Colon (tissue), 2 donors: ENCODE data around the gene FBRS.
"Not testable (repeated sequence)": the region's sequence is repeated elsewhere in the genome, so short reads cannot be mapped to it uniquely, and the experiment has no call there.

Experiments used
- FAIRE-seq: peaks from 2 replicates; lab custom pipeline; 2012; peaks lifted over from hg19 to GRCh38; lab: Jason Lieb, UNC
- donor health status: control.
- donor health status: control.

Gene FBRS

DNA sequence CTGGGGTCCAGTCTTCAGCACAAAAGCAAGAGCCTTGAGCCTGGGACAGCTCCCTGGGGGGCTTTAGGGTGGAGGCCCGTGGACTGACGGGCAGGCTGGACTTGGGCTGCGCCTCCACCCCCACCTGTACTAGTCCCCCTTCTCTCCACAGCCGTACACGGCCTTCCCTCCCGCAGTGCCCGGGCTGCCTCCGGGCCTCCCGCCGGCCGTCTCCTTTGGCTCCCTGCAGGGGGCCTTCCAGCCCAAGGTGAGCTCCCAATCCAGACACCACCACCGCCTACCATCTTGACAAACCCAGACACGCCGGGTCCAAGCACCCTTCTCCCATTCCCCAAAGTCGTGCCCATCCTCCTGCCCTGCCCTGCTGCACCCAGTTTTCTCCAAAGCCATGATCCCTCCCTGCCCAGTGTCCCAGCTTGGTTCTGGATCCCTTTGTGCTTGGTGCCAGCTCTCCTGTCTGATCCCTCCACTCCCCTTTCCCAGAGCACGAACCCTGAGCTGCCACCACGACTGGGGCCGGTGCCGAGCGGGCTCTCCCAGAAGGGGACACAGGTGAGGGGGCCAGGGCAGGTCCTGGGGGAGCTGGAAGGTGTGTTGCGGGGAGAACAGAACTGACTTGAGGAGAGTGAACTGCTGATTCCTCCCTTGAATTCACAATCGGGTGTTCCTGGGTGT, 7.1 kb downstream of the FBRS start:
- no peak for FAIRE-seq

DNA sequence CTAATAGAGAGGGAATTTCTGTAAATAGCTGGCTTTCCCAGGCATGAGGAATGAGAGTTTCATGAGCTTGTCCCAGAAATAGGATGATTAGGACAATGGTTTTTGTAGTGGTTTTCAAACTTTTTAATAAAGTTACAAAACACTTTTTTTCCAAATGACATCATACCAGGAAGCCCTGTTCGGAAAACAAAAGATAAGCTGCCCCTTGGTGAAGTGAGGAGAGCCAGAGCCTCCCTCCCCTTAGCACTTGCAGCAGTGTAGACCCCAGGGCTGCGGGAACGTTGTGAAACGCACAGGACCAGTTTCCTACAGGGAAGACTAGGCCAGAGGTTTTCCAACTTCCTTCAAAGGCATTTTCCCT, 7.6 kb downstream of the FBRS start:
- no peak for FAIRE-seq

DNA sequence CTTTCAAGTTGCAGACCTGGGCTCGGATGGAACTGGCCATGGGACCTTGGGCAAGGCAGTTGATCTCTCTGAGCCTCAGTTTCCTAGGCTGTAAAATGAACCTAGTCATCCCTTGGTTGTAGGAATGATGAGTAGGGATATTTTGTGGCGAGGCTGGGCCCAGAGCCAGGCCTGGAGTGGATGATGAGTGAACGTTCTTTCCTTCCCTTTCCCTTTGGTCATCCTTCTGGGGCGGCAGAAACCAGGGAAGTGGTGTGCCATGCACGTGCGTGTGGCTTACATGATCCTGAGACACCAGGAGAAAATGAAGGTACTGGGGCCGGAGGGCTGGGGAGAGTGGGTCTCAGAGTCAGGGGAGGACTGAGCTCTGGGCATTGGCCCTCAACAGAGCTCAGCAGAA, 8.4 kb downstream of the FBRS start:
- no peak for FAIRE-seq

DNA sequence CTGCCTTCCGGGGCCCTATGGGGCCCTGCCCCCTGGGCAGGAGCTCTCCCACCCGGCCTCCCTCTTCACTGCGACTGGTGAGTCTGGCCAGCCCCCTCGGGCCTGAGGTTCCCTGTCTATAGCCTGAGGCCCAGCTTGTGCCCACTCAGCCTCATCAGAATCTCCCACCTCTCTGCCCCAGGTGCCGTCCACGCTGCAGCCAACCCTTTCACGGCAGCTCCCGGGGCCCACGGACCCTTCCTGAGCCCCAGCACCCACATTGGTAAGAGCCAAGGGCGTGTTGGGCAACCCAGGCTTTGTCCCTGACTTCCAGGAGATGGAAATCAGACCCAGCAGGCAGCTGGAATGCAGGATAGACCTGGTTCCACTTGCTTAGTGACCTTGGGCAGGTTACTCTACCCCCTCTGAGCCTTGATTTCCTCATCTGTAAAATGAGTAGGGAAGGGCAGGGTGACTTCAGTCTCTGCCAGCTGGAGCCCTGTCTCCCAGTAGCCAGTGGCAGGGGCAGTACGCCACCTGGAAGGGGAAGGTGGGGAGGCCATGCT, 9.2 kb downstream of the FBRS start:
- FAIRE-seq: no peak

DNA sequence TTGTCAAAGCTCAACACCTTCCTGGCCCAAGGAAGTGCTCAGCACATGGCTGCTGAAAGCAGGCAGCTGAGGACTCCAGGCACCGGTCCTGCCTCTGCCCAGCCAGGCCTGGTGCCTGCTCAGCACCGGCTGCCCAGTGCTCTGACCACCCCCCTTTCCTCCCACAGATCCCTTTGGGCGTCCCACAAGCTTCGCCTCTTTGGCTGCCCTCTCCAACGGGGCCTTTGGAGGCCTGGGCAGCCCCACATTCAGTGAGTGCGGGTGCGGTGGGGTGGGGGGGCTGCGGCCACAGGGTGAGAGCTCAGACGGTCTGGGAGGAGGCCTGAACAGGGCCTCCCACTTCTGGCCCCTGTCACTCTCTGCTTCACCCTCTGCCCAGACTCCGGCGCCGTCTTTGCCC, 10.2 kb downstream of the FBRS start:
- no peak for FAIRE-seq

DNA sequence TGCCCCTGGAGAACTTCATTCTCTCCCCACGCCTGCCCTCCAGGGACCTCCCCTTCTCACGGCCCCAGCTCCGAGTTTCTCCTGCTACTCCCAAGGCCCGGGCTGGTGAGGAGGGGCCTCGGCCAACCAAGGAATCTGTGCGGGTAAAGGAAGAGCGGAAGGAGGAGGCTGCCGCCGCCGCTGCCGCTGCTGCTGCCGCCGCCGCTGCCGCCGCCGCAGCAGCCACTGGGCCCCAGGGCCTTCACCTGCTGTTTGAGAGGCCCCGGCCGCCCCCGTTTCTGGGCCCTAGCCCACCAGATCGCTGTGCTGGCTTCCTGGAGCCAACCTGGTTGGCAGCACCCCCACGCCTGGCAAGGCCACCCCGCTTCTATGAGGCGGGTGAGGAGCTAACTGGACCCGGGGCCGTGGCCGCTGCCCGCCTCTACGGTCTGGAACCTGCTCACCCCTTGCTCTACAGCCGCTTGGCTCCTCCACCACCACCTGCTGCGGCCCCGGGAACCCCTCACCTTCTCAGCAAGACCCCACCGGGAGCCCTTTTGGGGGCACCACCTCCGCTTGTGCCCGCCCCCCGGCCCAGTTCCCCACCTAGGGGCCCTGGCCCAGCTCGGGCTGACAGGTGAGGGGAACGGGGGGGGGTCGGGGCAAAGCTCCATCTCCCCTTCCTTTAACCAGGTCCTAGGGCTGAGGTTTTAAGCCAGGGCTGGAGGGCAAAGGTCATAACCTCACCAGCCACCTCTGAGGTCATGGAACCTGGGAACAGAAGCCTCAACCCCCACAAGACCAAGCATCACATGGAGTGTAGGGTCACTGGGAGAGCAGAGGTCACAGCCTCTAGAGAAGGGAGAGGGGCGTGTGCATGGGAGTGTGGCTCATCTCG, 11.0 kb downstream of the FBRS start:
- no peak for FAIRE-seq

DNA sequence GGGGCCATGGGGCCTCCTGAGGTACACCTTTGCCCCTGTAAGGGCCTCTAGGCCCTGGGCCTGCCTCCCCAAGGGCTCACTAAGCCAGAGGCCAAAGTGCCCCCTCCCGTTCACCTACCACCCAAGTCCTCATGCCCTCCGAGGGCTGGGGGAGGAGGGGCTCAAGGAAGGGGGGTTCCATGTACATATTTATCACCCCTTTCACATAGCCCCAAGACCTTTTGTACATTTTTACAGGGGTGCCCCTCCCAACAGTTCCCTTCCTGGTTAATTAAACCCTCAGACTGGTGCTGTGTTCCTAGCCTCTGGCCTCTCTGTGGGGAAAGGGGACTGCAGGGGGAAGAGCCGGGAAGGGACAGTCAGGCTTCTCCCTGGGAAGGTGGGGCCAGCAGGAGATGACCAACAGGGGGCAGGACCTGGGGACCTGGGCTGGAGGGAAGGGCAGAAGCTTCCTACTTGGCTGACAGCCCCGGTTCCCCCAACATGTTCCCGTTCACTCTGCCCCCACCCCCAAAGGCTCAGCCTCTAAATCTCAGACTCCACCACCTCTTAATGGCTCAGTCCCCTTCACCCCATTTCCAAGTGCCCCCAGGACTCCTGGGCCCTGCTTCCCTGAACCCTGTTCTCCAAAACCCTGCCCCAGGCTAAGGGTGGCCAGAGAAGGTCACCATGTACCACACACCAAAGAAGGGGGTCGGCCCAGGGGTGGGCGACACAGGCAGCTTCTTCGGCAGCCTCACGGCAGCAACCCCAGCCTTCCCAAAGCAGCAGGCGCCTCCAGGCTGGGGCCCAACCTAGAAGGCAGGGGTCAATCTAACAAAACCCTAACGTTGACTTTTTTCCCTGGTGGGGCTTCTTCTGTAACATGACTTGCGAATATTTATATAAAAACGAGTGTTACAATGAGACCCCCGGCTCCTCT, 11.9 kb downstream of the FBRS start:
- FAIRE-seq: no peak

DNA sequence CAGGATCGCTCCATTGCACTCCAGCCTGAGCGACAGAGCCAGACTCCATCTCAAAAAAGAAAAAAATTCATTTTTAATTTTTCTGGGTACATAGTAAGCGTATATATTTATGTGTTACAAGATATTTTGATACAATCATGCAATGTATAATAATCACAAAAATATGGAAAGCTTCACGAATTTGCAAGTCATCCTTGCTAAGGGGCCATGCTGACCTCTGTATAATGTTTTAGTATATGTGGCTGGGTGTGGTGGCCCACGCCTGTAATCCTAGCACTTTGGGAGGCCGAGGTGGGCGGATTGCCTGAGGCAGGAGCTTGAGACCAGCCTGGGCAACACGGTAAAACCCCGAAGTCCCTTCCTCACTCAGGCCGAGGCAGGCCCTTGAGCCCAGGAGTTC, 16.9 kb downstream of the FBRS start:
- no peak for FAIRE-seq

DNA sequence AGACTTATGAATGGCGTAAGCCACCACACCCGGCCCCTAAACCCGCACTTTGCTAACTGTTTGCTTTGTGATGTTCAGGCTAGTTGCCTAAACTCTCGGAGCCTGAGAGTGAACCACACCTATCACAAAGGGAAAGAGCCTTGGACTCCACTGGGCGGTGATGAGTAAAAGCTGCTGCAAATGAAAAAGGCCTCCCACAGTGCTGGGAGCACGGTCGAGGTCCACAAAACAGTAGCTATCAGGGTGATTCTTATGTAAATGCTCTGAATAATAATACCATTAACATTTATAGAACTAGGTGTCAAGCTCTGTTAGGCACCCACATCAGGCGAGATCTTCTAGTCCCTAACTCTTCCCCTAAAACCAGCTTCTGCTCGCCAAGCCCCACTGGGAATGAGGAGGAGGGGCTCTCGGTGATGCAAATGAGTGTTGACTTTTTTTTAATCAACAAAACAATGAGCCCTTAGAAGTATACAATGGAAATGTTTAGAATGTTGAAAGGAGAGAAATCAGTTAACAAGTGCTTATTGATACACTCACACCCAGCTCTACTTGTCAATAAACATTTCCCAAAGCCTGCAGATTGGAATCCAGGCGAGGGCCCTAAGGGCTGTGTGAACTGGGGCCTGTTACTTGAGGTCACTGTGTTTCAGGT, 19.8 kb downstream of the FBRS start:
- no peak for FAIRE-seq

DNA sequence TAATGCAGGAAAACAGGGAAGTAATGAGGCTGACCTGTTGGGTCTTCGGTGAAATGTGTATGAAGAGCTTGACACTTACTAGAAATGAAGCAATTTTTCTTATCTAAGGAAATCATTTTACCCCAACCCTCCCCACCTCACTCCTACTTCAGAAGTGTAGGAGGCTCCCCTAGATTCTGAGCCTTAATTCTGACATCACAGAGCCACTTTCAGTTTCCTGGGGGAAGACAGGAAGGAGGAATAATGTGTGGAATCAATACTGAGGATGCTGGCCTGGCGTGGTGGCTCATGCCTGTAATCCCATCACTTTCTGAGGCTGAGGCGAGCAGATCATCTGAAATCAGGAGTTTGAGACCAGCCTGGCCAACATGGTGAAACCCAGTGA, 20.3 kb downstream of the FBRS start:
- no peak for FAIRE-seq

DNA sequence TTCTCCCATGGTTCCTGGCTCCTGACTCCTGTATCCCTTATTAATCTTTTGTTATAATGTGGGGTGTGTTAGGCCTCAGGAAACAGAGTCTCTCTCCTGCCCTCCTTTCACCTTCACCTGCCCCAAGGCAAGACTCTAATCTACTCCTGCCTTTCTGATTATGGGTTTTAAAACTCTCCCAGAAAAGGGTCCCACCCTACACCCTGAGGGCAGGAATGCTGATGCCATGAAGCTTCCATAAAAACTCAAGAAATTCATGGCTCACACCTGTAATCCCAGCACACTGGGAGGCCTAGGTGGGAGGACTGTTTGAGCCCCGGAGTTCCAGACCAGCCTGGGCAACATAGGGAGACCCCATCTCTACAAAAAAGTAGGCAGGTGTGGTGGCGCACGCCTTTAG, 22.1 kb downstream of the FBRS start:
- FAIRE-seq: no peak

DNA sequence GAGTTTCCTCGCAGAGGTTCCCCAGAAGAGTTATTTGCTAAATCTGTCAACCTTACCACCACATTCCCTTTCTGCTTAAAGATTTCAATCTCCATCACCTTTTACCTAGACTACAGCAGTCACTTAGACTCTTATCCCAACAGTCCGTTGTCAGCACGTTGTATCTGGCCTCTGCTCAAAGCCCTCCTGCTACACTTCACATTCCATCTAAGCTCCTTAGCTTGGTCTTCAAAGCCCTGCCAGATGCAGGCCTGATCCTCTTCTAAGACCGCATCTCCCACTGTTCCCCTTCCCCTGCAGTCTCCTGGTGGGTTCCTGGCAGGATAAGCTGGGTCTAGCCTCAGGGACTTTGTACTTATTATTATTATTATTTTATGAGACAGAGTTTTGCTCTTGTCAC, 30.5 kb downstream of the FBRS start:
- no peak for FAIRE-seq

DNA sequence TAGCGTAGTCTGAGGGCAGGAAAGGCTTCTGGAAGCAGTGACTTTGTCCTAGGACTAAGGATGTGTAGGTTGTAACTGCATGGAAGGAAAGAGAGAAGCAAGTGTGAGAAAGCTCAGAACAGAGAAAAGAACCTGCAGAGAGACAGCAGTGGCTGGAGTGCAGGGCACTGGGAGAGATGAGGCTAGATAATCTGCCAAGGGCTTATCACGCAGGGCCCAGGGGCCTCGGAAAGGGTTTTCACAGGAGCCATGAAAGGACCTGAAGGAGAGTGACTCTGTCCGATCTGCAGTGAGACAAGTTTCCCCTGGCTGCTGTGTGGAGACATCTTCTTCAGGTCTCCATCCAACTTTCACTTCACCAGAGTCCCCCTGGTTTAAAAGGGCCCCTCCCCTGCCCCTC, 33.7 kb downstream of the FBRS start:
- no peak for FAIRE-seq

DNA sequence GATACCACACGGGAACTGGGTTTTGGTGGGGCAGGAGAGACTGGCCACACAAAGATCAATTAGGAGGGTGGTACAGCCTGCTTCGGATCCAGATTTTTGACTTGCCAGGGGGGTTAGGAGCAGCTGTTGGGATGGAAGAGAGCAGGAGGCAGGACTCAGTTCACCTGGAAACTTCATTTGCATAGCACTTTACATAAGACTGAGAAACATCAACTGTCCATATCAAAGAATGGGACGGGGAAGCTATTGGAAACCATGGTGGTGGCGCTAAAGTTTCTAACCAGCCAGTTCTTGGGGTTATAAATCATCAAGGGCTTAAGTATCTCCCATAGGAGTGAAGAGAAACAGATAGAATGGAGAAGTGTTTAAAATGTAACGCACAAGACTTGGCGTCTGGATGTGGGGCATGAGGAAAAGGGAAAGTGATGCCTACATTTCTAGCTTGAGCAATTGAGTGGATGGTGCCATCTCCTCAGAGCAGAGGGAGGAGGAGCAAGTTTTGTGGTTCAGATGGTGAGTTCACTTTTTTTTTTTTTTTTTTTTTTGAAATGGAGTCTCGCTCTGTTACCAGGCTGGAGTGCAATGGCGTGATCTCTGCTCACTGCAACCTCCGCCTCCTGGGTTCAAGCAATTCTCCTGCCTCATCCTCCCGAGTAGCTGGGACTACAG, 34.3 kb downstream of the FBRS start:
- FAIRE-seq: no peak

DNA sequence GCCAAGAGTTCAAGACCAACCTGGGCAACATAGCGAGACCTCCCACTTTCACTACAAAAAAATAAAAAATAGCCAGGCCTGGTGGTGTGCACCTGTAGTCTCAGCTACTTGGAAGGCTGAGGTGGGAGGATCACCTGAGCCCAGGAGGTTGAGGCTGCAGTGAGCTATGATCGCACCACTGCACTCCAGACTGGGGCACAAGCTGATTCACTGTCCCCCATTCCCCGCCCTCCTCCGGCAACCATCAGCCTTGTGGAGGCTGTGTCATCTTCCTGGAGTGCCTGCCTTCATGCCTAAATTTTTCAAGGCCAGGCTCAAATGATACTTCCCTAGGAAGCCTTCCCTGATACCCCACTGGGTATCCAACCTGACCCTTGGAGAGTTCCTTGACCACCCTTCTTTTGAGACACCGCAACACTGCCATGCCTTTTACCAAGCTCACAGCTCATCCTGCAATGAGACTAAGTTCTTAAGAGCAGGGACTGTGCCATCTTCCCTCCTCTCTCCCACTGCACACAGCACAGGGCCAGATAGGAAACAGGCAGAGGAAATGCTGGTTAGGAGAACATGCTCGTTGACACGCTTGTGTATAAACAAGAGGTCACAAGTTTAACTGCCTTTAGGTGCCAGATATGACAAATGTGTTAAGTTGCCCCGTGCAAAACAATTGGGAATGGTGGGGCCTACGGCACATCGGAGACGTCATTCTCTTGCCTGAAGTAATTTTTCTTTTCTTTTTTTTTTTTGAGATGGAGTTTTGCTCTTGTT, 36.9 kb downstream of the FBRS start:
- FAIRE-seq: no peak

DNA sequence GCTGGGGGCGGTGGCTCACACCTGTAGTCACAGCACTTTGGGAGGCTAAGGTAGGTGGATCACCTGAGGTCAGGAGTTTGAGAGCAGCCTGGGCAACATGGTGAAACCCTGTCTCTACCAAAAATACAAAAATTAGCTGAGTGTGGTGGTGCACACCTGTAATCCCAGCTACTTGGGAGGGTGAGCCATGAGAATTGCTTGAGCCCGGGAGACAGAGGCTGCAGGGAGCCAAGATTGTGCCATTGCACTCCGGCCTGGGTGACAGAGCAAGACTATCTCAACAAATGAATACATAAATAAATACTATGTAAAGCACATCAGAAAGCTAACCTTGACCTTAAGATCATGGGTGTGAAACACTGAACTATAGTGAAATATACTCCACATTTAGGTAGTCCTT, 38.4 kb downstream of the FBRS start:
- FAIRE-seq: not testable (repeated sequence)

DNA sequence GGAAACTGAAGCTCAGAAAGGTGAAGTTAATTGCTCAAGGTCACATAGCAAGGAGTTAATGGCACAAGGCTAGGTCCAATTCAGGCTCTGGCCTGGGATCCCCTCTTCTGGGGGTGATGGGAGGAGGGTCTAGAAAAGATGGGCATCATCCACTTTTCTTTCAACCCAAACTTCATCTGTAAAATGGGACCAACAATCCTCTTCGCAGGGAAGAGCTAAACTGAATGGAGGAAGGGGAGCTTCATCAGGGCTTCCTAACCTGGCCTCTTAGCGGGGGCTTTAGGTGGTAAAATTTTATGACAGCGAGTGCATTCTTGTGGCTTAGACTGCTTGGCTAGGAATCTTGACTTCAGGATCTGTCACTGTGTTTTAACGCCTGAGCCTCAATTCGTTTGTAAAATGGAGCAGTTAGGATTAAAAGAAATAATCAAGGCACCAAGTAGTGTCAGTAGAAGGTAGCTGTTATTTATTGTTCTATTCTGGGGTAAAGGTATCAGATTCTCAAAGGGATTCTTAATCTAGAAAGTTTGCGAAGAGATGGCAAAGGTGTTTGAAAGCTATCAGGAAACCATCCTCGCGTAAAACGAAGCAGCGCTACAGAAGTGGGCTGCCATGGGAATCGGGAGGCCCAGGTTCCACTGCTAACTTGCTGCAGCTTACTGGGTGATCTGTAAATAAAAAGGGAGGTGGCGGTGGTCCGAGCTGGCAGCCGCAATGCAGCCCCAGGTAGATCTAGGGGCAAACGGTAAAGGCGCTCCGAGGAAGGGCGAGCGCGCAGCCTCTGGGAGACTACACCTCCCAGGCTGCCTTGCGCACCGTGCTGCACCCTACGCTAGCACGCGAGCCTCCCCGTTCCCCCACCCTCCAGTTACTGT, 39.3 kb downstream of the FBRS start:
- FAIRE-seq: no peak

DNA sequence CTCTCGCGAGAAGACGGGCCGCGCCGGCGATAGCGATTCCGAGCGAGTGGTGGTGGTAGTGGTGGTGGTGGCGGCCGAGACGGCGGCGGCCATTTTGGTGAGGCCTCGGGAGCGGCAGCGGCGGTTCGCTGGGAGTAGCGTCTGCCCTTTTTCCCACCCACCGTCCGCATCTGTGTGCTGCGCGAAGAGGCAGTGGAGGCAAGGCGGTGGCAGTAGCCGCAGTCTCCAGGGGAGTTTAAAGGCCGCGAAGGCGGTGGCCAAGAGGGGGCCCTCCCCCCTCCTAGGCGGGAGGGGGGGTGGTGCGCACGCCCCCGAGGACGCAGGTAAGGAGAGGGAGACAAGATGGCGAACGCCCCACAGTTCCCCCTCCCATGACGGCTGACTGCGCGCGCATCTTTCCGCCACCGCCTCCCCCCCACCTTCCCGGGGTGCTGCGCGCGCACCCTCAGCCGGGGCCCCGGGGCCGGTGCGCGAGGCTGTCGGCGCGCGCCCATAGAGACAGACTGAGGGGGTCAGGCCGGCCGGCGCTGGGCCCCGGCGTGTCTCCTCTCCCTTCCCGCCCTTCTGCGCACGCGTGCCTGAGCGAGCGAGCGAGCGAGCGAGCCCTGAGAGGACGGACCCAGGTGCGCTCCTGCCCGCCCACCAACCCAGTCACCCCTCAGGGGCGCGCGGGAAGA, 40.0 kb downstream of the FBRS start:
- no peak for FAIRE-seq
